A673 (cell line): ENCODE results near the gene POLR3A. TPM values are rescaled to one million over a fixed set of nuclear protein-coding genes. Genes with fewer than 3 reads are reported as not detected.

Experiments
- BruUV-seq: library from RNA; stranded (reverse); fragments of 400-500 nt; replicated peaks from 2 replicates; lab custom pipeline; 2021; lab: Mats Ljungman, UMichigan
- CTCF ChIA-PET: fragments of 300-600 bp; sonication (Branson Sonifier 250); formaldehyde crosslinking; loops from one replicate; lab custom pipeline; 2022; ENCODE audit warnings: antibody characterized with exemption; lab: Charles Lee
- POLR2A ChIA-PET: fragments of 300-600 bp; sonication (Branson Sonifier 250); formaldehyde crosslinking; loops from one replicate; lab custom pipeline; 2022; ENCODE audit warnings: antibody characterized with exemption; ENCODE audit not compliant: low non-redundant PET; lab: Charles Lee
- DNase-seq: peaks from one replicate; pipeline ENCODE4 v3.0.0-alpha.2; 2015; ENCODE audit warnings: low spot score
- H3K27ac ChIP-seq: fragments of 200-600 bp; sonication (generic); 2 replicates; pipeline ENCODE4 v1.5.1; 2016; ENCODE audit warnings: mixed run types, low read depth, mild to moderate bottlenecking, mixed read lengths, antibody characterized with exemption, low read length; ENCODE audit not compliant: poor library complexity, severe bottlenecking
- H3K27me3 ChIP-seq: fragments of 200-600 bp; sonication (generic); replicated peaks from 2 replicates; pipeline ENCODE4 v1.6.1; 2017; ENCODE audit warnings: mixed run types, low read depth, mild to moderate bottlenecking, mixed read lengths, antibody characterized with exemption, low read length; ENCODE audit not compliant: insufficient read depth, poor library complexity
- H3K36me3 ChIP-seq: fragments of 200-600 bp; sonication (generic); 2 replicates; pipeline ENCODE4 v1.6.1; 2016; ENCODE audit warnings: mixed run types, mild to moderate bottlenecking, mixed read lengths, antibody characterized with exemption, low read length; ENCODE audit not compliant: insufficient read depth, poor library complexity, severe bottlenecking
- H3K4me1 ChIP-seq: fragments of 200-600 bp; sonication (generic); 2 replicates; pipeline ENCODE4 v1.6.1; 2017; ENCODE audit warnings: mixed run types, mild to moderate bottlenecking, mixed read lengths, antibody characterized with exemption, low read length; ENCODE audit not compliant: insufficient read depth, poor library complexity, severe bottlenecking
- H3K4me3 ChIP-seq: fragments of 200-600 bp; sonication (generic); 2 replicates; pipeline ENCODE4 v1.5.1; 2016; ENCODE audit warnings: low read depth, mixed run types, mild to moderate bottlenecking, mixed read lengths, low read length; ENCODE audit not compliant: poor library complexity, severe bottlenecking
- H3K9me3 ChIP-seq: fragments of 200-600 bp; sonication (generic); 2 replicates; pipeline ENCODE4 v1.6.1; 2016; ENCODE audit warnings: mixed run types, low read depth, mild to moderate bottlenecking, mixed read lengths, antibody characterized with exemption, low read length; ENCODE audit not compliant: poor library complexity, severe bottlenecking
- CTCF ChIP-seq: fragments of 300-800, 200-600 bp; sonication (generic); conservative IDR thresholded peaks from 2 replicates; pipeline ENCODE4 v1.5.1; 2017; ENCODE audit warnings: low read depth, mild to moderate bottlenecking, antibody characterized with exemption, low read length, moderate library complexity, mixed read lengths
- EZH2 ChIP-seq: fragments of 200-600 bp; sonication (generic); IDR thresholded peaks from 2 replicates; pipeline ENCODE4 v1.6.1; 2017; ENCODE audit warnings: borderline replicate concordance, low read depth, mild to moderate bottlenecking, mixed read lengths, antibody characterized with exemption, low read length; ENCODE audit not compliant: poor library complexity, severe bottlenecking
- intact Hi-C: fragments of 100-400 bp; cut with micrococcal nuclease; formaldehyde crosslinking; loops from one replicate; pipeline ENCODE4 v1.10.0; 2022; ENCODE audit not compliant: unreplicated experiment
- total RNA-seq: library from RNA; stranded (reverse); gene quantifications from 2 replicates; pipeline ENCODE4 v1.2.3, GENCODE V29; 2021

Gene POLR3A
- total RNA-seq, 1 experiment from 2014 or later, result 27.8 TPM

- no peaks in the 10 kb centered on the region for H3K4me1 ChIP-seq
- no peak overlapping the region for H3K4me3 ChIP-seq
- H3K9me3 ChIP-seq, result no peaks in the 10 kb centered on the region
- no peaks in the 10 kb centered on the region for H3K27me3 ChIP-seq
- no peak for DNase-seq
- CTCF ChIA-PET, result no interaction called here
- no peak overlapping the region for H3K27ac ChIP-seq
- intact Hi-C loops, result no loop called here
- no peak for TF ChIP-seq EZH2
- TF ChIP-seq CTCF, result no peak
- POLR2A ChIA-PET, result no interaction called here
- H3K36me3 ChIP-seq, result peaks cover 92% of the 10 kb centered on the region
- no TSS peak for BruUV-seq
Measured at GRCh38 chr10:78010278-78010677, 19.0 kb downstream of the POLR3A start.

DNA sequence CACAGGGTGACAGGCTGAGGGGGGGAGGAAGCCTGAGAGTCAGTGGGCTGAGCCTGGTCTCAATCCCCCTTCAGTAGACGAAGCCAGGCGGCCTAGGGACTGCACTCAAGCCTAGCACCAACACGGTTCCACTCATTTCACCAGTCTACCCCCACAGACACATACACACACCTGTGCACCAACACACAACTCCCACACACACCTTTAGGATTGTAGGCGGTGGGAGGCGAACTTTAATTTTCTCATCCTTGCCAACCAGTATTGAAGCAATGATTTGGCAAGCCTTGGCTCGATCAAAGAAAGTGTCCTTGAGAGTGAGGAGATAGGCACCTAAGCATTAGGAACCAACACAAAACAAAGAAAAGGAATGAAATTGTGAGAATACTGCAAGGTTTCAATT lies 19.7 kb downstream of the POLR3A start:
- no TSS peak for BruUV-seq
- Histone ChIP-seq H3K27ac (no peak overlapping the region), H3K4me3 (no peak overlapping the region), H3K27me3 (no peaks in the 10 kb centered on the region), H3K4me1 (no peaks in the 10 kb centered on the region), H3K9me3 (no peaks in the 10 kb centered on the region), H3K36me3 (peaks cover 92% of the 10 kb centered on the region)
- DNase-seq, result no peak
- CTCF ChIA-PET, result no interaction called here
- intact Hi-C loops, result no loop called here
- POLR2A ChIA-PET, result no interaction called here
- TF ChIP-seq EZH2 (no peak), CTCF (no peak)

DNA sequence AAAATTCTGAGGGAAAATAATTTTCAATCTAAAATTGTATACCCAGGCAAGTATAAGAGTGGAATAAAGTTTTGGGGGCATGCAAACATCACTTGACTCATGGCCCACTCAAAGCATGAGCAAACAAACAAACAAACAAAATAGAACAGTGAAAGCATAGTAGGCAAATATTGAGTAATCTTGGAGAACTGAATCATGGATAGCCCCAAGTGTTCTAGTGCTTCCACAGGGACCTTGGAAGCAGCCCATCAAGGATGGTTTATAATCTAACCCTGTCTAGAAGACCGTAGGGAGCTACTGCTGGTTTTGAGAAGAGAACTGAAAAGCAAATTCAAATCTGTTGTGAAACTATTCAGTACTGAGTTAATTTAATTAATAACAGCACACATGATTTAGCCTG lies 22.1 kb downstream of the POLR3A start:
- intact Hi-C loops, result no loop called here
- no peak for DNase-seq
- ChIA-PET POLR2A (no interaction called here), CTCF (interaction anchor here (0.5 kb wide), 1 partner anchor 23 kb away, joined by 6 read pairs; no protein-coding TSS in a partner anchor)
- TF ChIP-seq EZH2 (no peak), CTCF (no peak)
- H3K4me3 ChIP-seq, result no peak overlapping the region
- H3K9me3 ChIP-seq, result no peaks in the 10 kb centered on the region
- H3K4me1 ChIP-seq, result no peaks in the 10 kb centered on the region
- no peak overlapping the region for H3K27ac ChIP-seq
- H3K36me3 ChIP-seq, result peaks cover 94% of the 10 kb centered on the region
- no TSS peak for BruUV-seq
- H3K27me3 ChIP-seq, result no peaks in the 10 kb centered on the region
